Liver (tissue), 9 donors: ENCODE data around the gene NOCT. TPM values are rescaled to one million over a fixed set of nuclear protein-coding genes. Genes with fewer than 3 reads are reported as not detected.

Source experiments
- DNase-seq: peaks from one replicate; pipeline ENCODE4 v3.0.0-alpha.2; 2017; ENCODE audit warnings: low spot score
- H3K27ac ChIP-seq, 2 donors: one replicate each; pipeline ENCODE4 v1.7.0; 2013; ENCODE audit warnings: inconsistent platforms in 2 of 2, low read length in 2 of 2, control low read depth in 1 of 2, low read depth in 1 of 2, mild to moderate bottlenecking in 1 of 2
- H3K27me3 ChIP-seq, 4 donors: one replicate each; pipeline versions ENCODE4 v1.6.1 to v1.7.0; 2013; ENCODE audit warnings: low read length in 3 of 4, inconsistent platforms in 1 of 4, mild to moderate bottlenecking in 1 of 4, moderate library complexity in 1 of 4; ENCODE audit not compliant: control insufficient read depth in 4 of 4, insufficient read depth in 4 of 4
- H3K36me3 ChIP-seq, 4 donors: one replicate each; pipeline versions ENCODE4 v1.6.1 to v1.7.0; 2013; ENCODE audit warnings: low read length in 3 of 4, mild to moderate bottlenecking in 3 of 4, low read depth in 1 of 4, moderate library complexity in 1 of 4; ENCODE audit not compliant: control insufficient read depth in 4 of 4, insufficient read depth in 3 of 4
- H3K4me1 ChIP-seq, 4 donors: one replicate each; pipeline versions ENCODE4 v1.6.1 to v1.7.0; 2013; ENCODE audit warnings: low read length in 3 of 4, mild to moderate bottlenecking in 3 of 4, moderate library complexity in 1 of 4; ENCODE audit not compliant: control insufficient read depth in 4 of 4, insufficient read depth in 4 of 4
- H3K4me3 ChIP-seq, 3 donors: one replicate each; pipeline versions ENCODE4 v1.6.1 to v1.7.0; 2013; ENCODE audit warnings: low read length in 3 of 3, control low read depth in 1 of 3, low read depth in 1 of 3, mild to moderate bottlenecking in 1 of 3
- H3K9ac ChIP-seq, 2 donors: one replicate each; pipeline ENCODE4 v1.7.0; 2013; ENCODE audit warnings: low read length in 2 of 2, mild to moderate bottlenecking in 2 of 2, moderate library complexity in 2 of 2, control low read depth in 1 of 2, low read depth in 1 of 2
- H3K9me3 ChIP-seq, 4 donors: one replicate each; pipeline versions ENCODE4 v1.6.1 to v1.7.0; 2013; ENCODE audit warnings: low read length in 3 of 4; ENCODE audit not compliant: control insufficient read depth in 4 of 4
- EGR1 ChIP-seq, 2 donors: IDR thresholded peaks; 2 replicates each; pipeline ENCODE4 v1.6.1; 2016 to 2018; ENCODE audit warnings: antibody characterized with exemption in 2 of 2, low read depth in 2 of 2
- FOXA2 ChIP-seq: IDR thresholded peaks from 2 replicates; pipeline ENCODE4 v1.6.1; 2016; ENCODE audit warnings: antibody characterized with exemption
- HNF4A ChIP-seq, 2 donors: conservative IDR thresholded peaks; 2 replicates each; pipeline ENCODE4 v1.6.1; 2016; ENCODE audit warnings: antibody characterized with exemption in 2 of 2, mild to moderate bottlenecking in 2 of 2
- JUND ChIP-seq, 2 donors: IDR thresholded peaks; 2 replicates each; pipeline ENCODE4 v1.6.1; 2016; ENCODE audit warnings: antibody characterized with exemption in 2 of 2
- NR2F2 ChIP-seq: IDR thresholded peaks from 2 replicates; pipeline ENCODE4 v1.6.1; 2016; ENCODE audit warnings: antibody characterized with exemption
- RAD21 ChIP-seq, 2 donors: IDR thresholded peaks; 2 replicates each; pipeline ENCODE4 v1.6.1; 2016; ENCODE audit warnings: antibody characterized with exemption in 2 of 2, mild to moderate bottlenecking in 2 of 2
- SP1 ChIP-seq: IDR thresholded peaks from 2 replicates; pipeline ENCODE4 v1.6.1; 2018; ENCODE audit warnings: antibody characterized with exemption, mild to moderate bottlenecking
- WGBS: extraction: QIAGEN DNeasy Blood & Tissue Kit; methylation state at CpG from one replicate; pipeline ENCODE4 v1.1.7; 2013; 5-methylcytosine and 5-hydroxymethylcytosine counted together
- polyA plus RNA-seq, 2 donors: library from polyadenylated mRNA; stranded (reverse) in 1 of 2; unstranded in 1 of 2; fragments of 200-250 nt in 1 of 2; fragments of >200 nt in 1 of 2; fragmentation: Nextera tagmentation in 1 of 2; extraction: Ambion mirVana in 1 of 2; gene quantifications; one replicate each; pipeline versions ENCODE4 v1.2.1 to v1.2.3, GENCODE V29; 2013 to 2015
- total RNA-seq, 2 donors: library from RNA; depleted of rRNA; stranded (reverse); fragments of >200 nt; gene quantifications; one replicate each; pipeline ENCODE4 v1.2.3, GENCODE V29; 2014
- TF ChIP-seq, protein P1 (sequence below): IDR thresholded peaks from 2 replicates; pipeline ENCODE4 v1.6.1; 2016; ENCODE audit warnings: antibody characterized with exemption
- TF ChIP-seq, protein P2 (sequence below): fragments of 150-350 bp; IDR thresholded peaks from 2 replicates; pipeline ENCODE4 v1.5.1; 2017; ENCODE audit warnings: improper control_type of control experiment, low read depth, low read length; ENCODE audit not compliant: missing input control
- TF ChIP-seq, protein P3 (sequence below): IDR thresholded peaks from 2 replicates; pipeline ENCODE4 v1.6.1; 2016; ENCODE audit warnings: antibody characterized with exemption
- donor health status: healthy.
- donor health status: healthy.
- donor health status: healthy.
- donor health status: healthy.
- donor health status: healthy.

Gene NOCT
- total and polyA plus RNA-seq, 4 donors, result 2.8 to 11.9 (median 4.3) TPM

- H3K27me3 ChIP-seq, result no peaks in the 10 kb centered on the region
- DNase-seq, result no peak
- H3K36me3 ChIP-seq, result no peaks in the 10 kb centered on the region
- TF ChIP-seq, protein P1, sequence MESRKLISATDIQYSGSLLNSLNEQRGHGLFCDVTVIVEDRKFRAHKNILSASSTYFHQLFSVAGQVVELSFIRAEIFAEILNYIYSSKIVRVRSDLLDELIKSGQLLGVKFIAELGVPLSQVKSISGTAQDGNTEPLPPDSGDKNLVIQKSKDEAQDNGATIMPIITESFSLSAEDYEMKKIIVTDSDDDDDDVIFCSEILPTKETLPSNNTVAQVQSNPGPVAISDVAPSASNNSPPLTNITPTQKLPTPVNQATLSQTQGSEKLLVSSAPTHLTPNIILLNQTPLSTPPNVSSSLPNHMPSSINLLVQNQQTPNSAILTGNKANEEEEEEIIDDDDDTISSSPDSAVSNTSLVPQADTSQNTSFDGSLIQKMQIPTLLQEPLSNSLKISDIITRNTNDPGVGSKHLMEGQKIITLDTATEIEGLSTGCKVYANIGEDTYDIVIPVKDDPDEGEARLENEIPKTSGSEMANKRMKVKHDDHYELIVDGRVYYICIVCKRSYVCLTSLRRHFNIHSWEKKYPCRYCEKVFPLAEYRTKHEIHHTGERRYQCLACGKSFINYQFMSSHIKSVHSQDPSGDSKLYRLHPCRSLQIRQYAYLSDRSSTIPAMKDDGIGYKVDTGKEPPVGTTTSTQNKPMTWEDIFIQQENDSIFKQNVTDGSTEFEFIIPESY, result no peak
- no peak overlapping the region for H3K4me3 ChIP-seq
- WGBS, result 93% methylated on average over 1 of the region's 1 CpG
- H3K27ac ChIP-seq, result no peak overlapping the region
- H3K9me3 ChIP-seq, result no peaks in the 10 kb centered on the region
- H3K4me1 ChIP-seq, result peaks cover 0 to 6% (median 3%) of the 10 kb centered on the region in 4 donors
- no peak overlapping the region for H3K9ac ChIP-seq
Observed at GRCh38 chr4:138984647-138985046, 30.9 kb upstream of the NOCT start.

GRCh38 chr4:138992676-138993075, 22.9 kb upstream of the NOCT start:
- H3K9me3 ChIP-seq, result no peaks in the 10 kb centered on the region
- peaks cover 0 to 1% (median 0%) of the 10 kb centered on the region in 4 donors for H3K4me1 ChIP-seq
- H3K27me3 ChIP-seq, result no peaks in the 10 kb centered on the region
- DNase-seq, result no peak
- H3K4me3 ChIP-seq, result no peak overlapping the region
- TF ChIP-seq SP1 (no peak), EGR1 (IDR thresholded peaks at IDR 0.05; ENCODE audit: low read depth in 2 of 2) (no peak), FOXA2 (no peak), RAD21 (IDR thresholded peaks at IDR 0.05) (no peak)
- TF ChIP-seq, protein P1, result no peak
- TF ChIP-seq, protein P2, sequence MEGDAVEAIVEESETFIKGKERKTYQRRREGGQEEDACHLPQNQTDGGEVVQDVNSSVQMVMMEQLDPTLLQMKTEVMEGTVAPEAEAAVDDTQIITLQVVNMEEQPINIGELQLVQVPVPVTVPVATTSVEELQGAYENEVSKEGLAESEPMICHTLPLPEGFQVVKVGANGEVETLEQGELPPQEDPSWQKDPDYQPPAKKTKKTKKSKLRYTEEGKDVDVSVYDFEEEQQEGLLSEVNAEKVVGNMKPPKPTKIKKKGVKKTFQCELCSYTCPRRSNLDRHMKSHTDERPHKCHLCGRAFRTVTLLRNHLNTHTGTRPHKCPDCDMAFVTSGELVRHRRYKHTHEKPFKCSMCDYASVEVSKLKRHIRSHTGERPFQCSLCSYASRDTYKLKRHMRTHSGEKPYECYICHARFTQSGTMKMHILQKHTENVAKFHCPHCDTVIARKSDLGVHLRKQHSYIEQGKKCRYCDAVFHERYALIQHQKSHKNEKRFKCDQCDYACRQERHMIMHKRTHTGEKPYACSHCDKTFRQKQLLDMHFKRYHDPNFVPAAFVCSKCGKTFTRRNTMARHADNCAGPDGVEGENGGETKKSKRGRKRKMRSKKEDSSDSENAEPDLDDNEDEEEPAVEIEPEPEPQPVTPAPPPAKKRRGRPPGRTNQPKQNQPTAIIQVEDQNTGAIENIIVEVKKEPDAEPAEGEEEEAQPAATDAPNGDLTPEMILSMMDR, result no peak
- H3K27ac ChIP-seq, result no peak overlapping the region
- no peak overlapping the region for H3K9ac ChIP-seq
- no peaks in the 10 kb centered on the region for H3K36me3 ChIP-seq
- WGBS, result 96% methylated on average over 2 of the region's 2 CpGs

GRCh38 chr4:138996090-138996489, 19.5 kb upstream of the NOCT start:
- Histone ChIP-seq H3K36me3 (no peaks in the 10 kb centered on the region), H3K9ac (no peak overlapping the region), H3K9me3 (no peaks in the 10 kb centered on the region), H3K27ac (no peak overlapping the region), H3K4me3 (no peak overlapping the region), H3K27me3 (no peaks in the 10 kb centered on the region), H3K4me1 (peaks cover 0 to 1% (median 0%) of the 10 kb centered on the region in 4 donors)
- DNase-seq, result no peak
- WGBS, result 89% methylated on average over 6 of the region's 6 CpGs
- TF ChIP-seq, protein P1, result no peak
- TF ChIP-seq JUND (IDR thresholded peaks at IDR 0.05), result no peak
- no peak for TF ChIP-seq NR2F2
- TF ChIP-seq, protein P3, sequence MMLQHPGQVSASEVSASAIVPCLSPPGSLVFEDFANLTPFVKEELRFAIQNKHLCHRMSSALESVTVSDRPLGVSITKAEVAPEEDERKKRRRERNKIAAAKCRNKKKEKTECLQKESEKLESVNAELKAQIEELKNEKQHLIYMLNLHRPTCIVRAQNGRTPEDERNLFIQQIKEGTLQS, result no peak
- TF ChIP-seq HNF4A (conservative IDR thresholded peaks at IDR 0.05), result no peak
